BLaER1 (cell line): Measurements from ENCODE around the gene ELMO2.

ENCODE experiments used
- H3K27ac ChIP-seq: shearing (Covaris generic); formaldehyde crosslinking; 2 replicates; pipeline ENCODE4 v1.8.1; 2022
- H3K27me3 ChIP-seq: shearing (Covaris generic); formaldehyde crosslinking; 2 replicates; pipeline ENCODE4 v1.8.1; 2022
- H3K36me3 ChIP-seq: shearing (Covaris generic); formaldehyde crosslinking; 2 replicates; pipeline ENCODE4 v1.8.1; 2022
- H3K4me1 ChIP-seq: shearing (Covaris generic); formaldehyde crosslinking; 2 replicates; pipeline ENCODE4 v1.8.1; 2022
- H3K4me2 ChIP-seq: shearing (Covaris generic); formaldehyde crosslinking; 2 replicates; pipeline ENCODE4 v1.8.1; 2022
- H3K4me3 ChIP-seq: shearing (Covaris generic); formaldehyde crosslinking; 2 replicates; pipeline ENCODE4 v1.8.1; 2022
- H3K9ac ChIP-seq: shearing (Covaris generic); formaldehyde crosslinking; 2 replicates; pipeline ENCODE4 v1.8.1; 2022
- H3K9me3 ChIP-seq: shearing (Covaris generic); formaldehyde crosslinking; 2 replicates; pipeline ENCODE4 v1.8.1; 2022
- H4K20me1 ChIP-seq: shearing (Covaris generic); formaldehyde crosslinking; 2 replicates; pipeline ENCODE4 v1.8.1; 2022
- Cebpa-rat ChIP-seq: shearing (Covaris generic); IDR thresholded peaks from 2 replicates; pipeline ENCODE4 v1.8.1; 2022

Gene ELMO2

DNA sequence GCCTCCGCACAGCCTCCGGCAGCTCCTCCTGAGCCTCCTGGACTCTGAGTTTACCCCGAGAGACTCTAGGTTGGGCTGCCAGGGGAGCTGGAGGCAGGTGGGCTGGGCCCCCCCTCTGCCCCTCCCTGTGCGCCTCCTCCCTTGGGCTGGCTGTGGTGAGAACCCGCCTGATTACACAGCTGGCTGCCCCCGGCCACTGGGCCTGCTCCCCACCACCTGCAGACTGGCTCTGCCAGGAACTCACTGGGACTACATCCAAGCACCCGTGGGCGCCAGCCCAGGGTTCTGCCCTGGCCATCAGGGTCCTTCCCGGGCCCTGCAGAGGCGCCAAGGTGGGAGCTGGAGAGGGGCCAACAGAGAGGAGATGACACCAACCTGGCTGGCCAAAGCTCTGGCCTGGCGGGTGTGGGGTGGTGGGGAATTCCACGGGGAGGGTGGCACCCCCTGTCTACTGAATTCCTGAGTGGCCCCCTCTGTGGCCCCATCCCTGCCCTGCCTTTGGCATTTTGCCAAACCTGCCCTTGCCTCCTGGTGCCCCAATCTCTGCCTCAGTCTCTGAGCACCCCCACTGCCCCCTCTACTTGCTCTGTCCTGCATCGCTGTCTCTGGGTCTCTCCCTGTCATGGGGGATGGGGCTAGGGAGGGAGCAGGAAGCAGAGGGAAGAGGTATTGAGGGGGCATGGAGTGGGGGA, 76.2 kb downstream of the ELMO2 start:
- peaks cover 73% of the 10 kb centered on the region for H3K4me1 ChIP-seq
- H3K27me3 ChIP-seq = no peaks in the 10 kb centered on the region
- H3K27ac ChIP-seq = peak overlapping the region; percentile 42; the same call in 1 of the 2 replicates
- H3K4me3 ChIP-seq = no peak overlapping the region
- H4K20me1 ChIP-seq = no peaks in the 10 kb centered on the region
- no peaks in the 10 kb centered on the region for H3K36me3 ChIP-seq
- no peaks in the 10 kb centered on the region for H3K9me3 ChIP-seq
- H3K9ac ChIP-seq = no peak overlapping the region
- no peak for TF ChIP-seq Cebpa-rat
- peak overlapping the region; percentile 84 for H3K4me2 ChIP-seq

DNA sequence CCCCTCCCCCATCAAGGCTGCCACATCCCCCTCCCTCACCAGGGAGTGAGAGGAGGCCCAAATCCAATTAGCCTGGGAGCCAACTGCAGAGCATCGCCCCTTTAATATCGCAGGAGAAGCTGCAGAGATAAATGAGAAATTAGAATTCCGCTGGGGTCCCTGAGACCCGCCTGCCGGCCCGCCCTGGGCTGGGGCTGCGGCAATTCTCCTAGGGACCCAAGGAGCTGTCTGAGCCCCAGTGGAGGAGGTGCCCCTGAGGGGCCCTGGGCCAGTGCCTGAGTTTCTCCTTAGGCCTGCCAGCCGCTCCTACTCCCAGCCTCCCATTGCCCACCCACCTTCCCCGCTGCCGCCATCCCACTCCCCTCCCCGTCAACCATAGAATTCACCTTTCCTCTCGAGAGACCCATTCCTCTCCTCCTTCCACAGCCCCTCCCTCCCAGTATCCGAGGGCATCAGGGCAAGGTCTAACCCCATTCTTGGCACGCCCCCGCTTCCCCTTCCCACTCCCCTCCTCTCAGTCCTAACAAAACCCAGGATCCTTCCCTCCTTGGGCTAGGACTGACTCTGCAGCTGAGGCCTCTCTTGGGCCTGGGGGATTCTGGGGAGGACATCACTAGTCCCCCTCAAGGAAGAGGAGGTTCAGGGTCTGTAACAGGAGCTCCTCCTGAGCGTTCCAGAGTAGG, 78.1 kb downstream of the ELMO2 start:
- H3K9me3 ChIP-seq = no peaks in the 10 kb centered on the region
- no peaks in the 10 kb centered on the region for H3K27me3 ChIP-seq
- H3K4me1 ChIP-seq = peaks cover 54% of the 10 kb centered on the region
- peak overlapping the region; percentile 39 for H3K4me2 ChIP-seq
- no peak overlapping the region for H3K9ac ChIP-seq
- no peak for TF ChIP-seq Cebpa-rat
- no peak overlapping the region for H3K4me3 ChIP-seq
- H4K20me1 ChIP-seq = no peaks in the 10 kb centered on the region
- no peak overlapping the region for H3K27ac ChIP-seq
- no peaks in the 10 kb centered on the region for H3K36me3 ChIP-seq

DNA sequence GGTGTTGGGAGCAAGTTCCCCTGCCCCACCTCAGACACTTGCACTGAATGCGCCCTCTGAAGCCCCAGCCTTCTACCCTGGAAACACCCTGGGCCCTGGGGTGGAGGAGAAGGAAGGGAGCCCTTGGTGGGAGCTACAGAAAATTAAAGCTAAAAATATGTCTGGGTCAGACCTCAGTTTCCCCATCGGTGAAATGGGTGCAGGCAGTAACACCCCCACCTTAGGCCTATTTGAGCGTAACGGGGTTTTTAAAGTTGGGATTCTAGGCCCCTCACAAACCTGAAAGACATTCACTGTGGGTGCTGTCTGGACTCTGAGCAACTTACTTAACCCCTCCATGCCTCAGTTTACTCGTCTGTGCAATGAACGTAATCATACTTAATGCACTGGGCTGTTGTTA, 78.9 kb downstream of the ELMO2 start:
- peaks cover 46% of the 10 kb centered on the region for H3K4me1 ChIP-seq

DNA sequence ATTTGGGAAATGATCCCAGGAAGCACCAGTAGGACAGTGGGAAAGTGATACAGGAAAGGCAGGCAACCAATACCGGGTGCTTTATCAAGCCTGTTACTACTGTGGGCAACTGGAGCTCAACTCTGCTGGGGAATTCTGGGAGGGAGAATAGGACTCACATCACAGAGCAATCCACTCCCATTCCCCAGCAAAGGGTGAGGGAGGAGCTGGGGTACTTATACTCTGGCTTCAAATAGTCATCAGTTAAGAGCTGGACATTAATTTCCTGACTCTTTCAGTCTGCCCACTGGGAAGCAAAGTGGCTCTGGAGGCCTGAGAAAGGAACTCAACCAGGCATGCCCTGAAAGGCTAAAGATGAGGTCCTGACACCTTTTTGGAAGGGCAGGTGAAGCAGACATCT, 80.6 kb downstream of the ELMO2 start:
- Histone ChIP-seq H3K4me1 (peaks cover 28% of the 10 kb centered on the region), H3K27me3 (no peaks in the 10 kb centered on the region), H3K9ac (no peak overlapping the region), H3K4me2 (no peak overlapping the region), H3K4me3 (no peak overlapping the region), H3K36me3 (no peaks in the 10 kb centered on the region), H4K20me1 (no peaks in the 10 kb centered on the region), H3K27ac (no peak overlapping the region), H3K9me3 (no peaks in the 10 kb centered on the region)
- no peak for TF ChIP-seq Cebpa-rat

More for the DNA sequence above, 78.9 kb downstream of the ELMO2 start:
- Histone ChIP-seq H3K4me2 (no peak overlapping the region), H3K27ac (no peak overlapping the region), H3K27me3 (no peaks in the 10 kb centered on the region), H4K20me1 (no peaks in the 10 kb centered on the region), H3K36me3 (no peaks in the 10 kb centered on the region), H3K9me3 (no peaks in the 10 kb centered on the region), H3K9ac (no peak overlapping the region), H3K4me3 (no peak overlapping the region)
- no peak for TF ChIP-seq Cebpa-rat

DNA sequence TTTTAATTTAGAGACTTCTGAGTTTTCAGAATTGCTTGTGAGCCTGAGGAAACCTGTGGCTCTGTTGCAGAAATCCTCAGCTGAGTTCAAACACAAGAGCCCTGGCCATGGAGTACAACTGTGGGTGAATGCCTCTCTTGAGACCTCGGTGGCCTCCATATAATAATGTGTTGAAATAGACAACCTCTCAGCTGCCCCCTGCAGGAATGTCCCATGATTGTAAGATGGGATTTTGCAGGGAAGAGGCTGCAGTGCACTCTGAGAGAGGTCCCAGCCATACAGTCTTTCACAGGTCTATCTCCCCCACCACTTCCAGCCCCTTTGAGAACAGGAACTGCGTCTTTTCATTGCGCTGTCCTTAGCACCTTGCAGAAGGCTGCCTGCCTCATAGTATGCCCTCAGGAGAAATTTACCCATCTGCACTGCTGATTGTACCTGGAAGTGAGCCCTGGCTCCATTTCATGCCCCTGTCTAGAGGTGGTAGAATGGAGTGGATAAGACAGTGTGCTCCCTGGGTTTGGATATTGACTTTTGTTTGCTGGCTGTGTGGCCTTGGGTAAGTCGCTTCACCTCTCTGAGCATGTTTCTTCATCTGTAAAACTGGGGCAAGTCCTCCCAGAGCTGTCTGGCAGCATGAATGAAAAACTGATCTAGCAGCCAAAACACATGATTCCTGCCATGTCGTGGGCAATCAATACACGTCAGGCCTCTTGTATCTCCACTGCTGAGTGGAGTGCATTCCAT, 81.3 kb downstream of the ELMO2 start:
- H3K36me3 ChIP-seq = no peaks in the 10 kb centered on the region
- H4K20me1 ChIP-seq = no peaks in the 10 kb centered on the region
- no peaks in the 10 kb centered on the region for H3K27me3 ChIP-seq
- H3K9me3 ChIP-seq = no peaks in the 10 kb centered on the region
- H3K4me2 ChIP-seq = no peak overlapping the region
- no peak overlapping the region for H3K27ac ChIP-seq
- TF ChIP-seq Cebpa-rat = no peak
- H3K9ac ChIP-seq = no peak overlapping the region
- peaks cover 22% of the 10 kb centered on the region for H3K4me1 ChIP-seq
- H3K4me3 ChIP-seq = no peak overlapping the region

DNA sequence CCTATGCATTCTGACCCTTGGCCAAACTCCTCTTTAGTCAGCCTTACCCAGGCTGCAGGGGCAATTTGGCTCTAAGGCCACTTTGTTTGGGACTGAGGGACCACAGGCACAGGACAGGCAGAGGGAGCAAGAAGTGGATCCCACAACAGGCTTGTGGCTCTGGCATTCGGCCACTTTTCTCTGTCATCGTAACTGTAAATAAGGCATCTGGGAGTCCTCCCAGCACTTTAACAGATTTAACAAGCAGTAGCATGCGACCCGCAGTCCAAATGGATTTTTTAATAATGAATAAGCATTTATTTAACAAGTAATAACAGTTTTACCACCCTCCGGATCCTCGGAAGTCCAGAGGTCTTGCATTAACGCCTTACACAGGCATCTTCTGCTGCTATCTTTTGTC, 82.0 kb downstream of the ELMO2 start:
- no peak for TF ChIP-seq Cebpa-rat
- H3K36me3 ChIP-seq = no peaks in the 10 kb centered on the region
- no peak overlapping the region for H3K27ac ChIP-seq
- H3K4me1 ChIP-seq = peaks cover 14% of the 10 kb centered on the region
- H3K9me3 ChIP-seq = no peaks in the 10 kb centered on the region
- no peaks in the 10 kb centered on the region; the same call in 1 of the 2 replicates for H4K20me1 ChIP-seq
- no peak overlapping the region for H3K4me3 ChIP-seq
- no peak overlapping the region for H3K9ac ChIP-seq
- H3K27me3 ChIP-seq = no peaks in the 10 kb centered on the region
- no peak overlapping the region for H3K4me2 ChIP-seq

DNA sequence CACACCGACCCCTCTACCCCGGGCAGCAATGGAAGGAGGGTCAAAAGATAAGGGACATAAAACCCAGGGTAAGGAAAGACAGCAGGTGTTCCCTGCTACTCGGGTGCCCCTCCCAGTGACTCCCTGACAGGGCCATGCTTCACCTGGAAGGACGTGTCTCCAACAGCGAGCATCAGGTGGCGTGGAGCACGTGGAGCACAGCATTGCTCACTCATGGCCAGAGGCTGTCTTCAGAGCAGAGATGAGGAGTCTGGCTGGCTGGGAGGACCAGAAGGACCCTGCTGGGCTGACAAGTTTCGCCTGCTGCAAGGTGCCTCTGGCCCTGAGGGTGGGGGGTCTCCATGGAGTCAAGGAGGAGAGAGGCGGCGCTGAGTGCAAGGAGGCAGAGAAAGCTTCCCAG, 82.9 kb downstream of the ELMO2 start:
- Histone ChIP-seq H3K27me3 (no peaks in the 10 kb centered on the region), H3K4me1 (peaks cover 6% of the 10 kb centered on the region)
- TF ChIP-seq Cebpa-rat = no peak

DNA sequence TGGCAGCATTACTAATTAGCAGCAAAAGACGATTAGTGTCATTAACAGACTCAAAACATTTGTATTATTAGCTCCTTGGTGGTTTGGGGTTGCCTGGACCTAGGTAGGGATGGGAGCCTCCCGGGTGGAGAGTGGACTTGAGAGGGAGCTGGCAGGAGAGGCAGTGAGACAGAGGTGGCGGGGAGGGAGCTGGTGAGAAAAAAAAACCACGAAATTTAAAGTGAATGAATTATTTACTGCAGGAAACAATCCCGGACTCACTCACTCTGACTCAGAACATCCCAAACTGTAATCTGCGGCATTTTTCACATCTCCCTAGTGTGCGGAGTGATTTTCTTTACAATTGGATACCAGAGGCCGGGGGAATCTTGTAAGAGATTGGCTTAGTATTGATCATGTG, 83.8 kb downstream of the ELMO2 start:
- H3K4me1 ChIP-seq = no peaks in the 10 kb centered on the region; the same call in 1 of the 2 replicates
- no peak overlapping the region for H3K4me2 ChIP-seq
- peaks cover 2% of the 10 kb centered on the region; the same call in 1 of the 2 replicates for H3K27me3 ChIP-seq
- no peaks in the 10 kb centered on the region for H3K36me3 ChIP-seq
- H3K4me3 ChIP-seq = no peak overlapping the region
- H3K9me3 ChIP-seq = no peaks in the 10 kb centered on the region
- no peak overlapping the region for H3K27ac ChIP-seq
- H4K20me1 ChIP-seq = no peaks in the 10 kb centered on the region; the same call in 1 of the 2 replicates
- no peak overlapping the region for H3K9ac ChIP-seq
- TF ChIP-seq Cebpa-rat = no peak

More for the DNA sequence above, 82.9 kb downstream of the ELMO2 start:
- H3K36me3 ChIP-seq = no peaks in the 10 kb centered on the region
- H3K9ac ChIP-seq = no peak overlapping the region
- H4K20me1 ChIP-seq = no peaks in the 10 kb centered on the region; the same call in 1 of the 2 replicates
- H3K9me3 ChIP-seq = no peaks in the 10 kb centered on the region
- no peak overlapping the region for H3K27ac ChIP-seq
- H3K4me2 ChIP-seq = no peak overlapping the region
- no peak overlapping the region for H3K4me3 ChIP-seq

DNA sequence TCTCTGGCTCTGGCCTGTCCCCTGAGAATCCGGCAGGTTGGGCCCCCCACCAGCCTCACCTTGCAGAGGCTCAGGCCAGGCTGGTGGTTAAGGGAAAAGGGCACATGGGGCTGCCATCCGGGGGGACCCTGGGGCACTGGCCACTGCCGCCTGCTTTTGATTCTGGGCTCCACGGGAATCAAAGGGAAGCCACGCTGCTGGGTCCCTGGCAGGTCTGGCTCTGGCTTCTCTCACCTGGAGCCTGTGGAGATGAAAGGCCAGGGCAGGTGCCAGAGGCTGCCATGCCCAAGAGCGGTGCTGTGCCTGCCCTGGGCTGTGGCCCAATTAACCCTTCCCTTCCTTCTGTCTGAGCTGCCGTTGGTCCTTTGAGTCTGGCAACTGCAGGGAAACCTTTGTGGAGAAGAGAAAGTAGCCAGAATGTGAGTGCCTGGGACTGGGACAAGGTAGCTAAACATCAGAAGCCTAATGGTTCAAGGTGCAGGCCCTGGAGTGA, 88.7 kb downstream of the ELMO2 start:
- Histone ChIP-seq H3K9me3 (no peaks in the 10 kb centered on the region), H3K4me1 (peaks cover under 1% of the 10 kb centered on the region; the same call in 1 of the 2 replicates), H3K27ac (no peak overlapping the region), H3K9ac (no peak overlapping the region), H4K20me1 (peaks cover 25% of the 10 kb centered on the region), H3K36me3 (no peaks in the 10 kb centered on the region), H3K4me3 (no peak overlapping the region), H3K27me3 (peaks cover 51% of the 10 kb centered on the region), H3K4me2 (no peak overlapping the region)
- TF ChIP-seq Cebpa-rat = no peak
